IPS DF 6.9 (cell line): Measurements from ENCODE around the gene ING4.
"Not testable (repeated sequence)": the region's sequence is repeated elsewhere in the genome, so short reads cannot be mapped to it uniquely, and the experiment has no call there.

Source experiments
- DNase-seq: peaks from one replicate; pipeline ENCODE4 v3.0.0-alpha.2; 2013; ENCODE audit warnings: low read depth, low spot score
- H3K27ac ChIP-seq: one replicate; pipeline ENCODE4 v1.5.1; 2013; ENCODE audit warnings: low read length, control low read depth
- H3K27me3 ChIP-seq: 2 replicates; pipeline ENCODE4 v1.6.1; 2013; ENCODE audit warnings: mild to moderate bottlenecking, low read length; ENCODE audit not compliant: control insufficient read depth, insufficient read depth
- H3K36me3 ChIP-seq: 2 replicates; pipeline ENCODE4 v1.6.1; 2013; ENCODE audit warnings: low read length; ENCODE audit not compliant: control insufficient read depth, insufficient read depth
- H3K4me1 ChIP-seq: 2 replicates; pipeline ENCODE4 v1.6.1; 2013; ENCODE audit warnings: low read length; ENCODE audit not compliant: control insufficient read depth, insufficient read depth
- H3K4me3 ChIP-seq: 2 replicates; pipeline ENCODE4 v1.5.1; 2013; ENCODE audit warnings: mild to moderate bottlenecking, low read length
- H3K9me3 ChIP-seq: 2 replicates; pipeline ENCODE4 v1.6.1; 2013; ENCODE audit warnings: low read length, inconsistent platforms; ENCODE audit not compliant: control insufficient read depth, insufficient read depth
- WGBS: extraction: QIAGEN DNeasy Blood & Tissue Kit; methylation state at CpG from one replicate; pipeline ENCODE4 v1.1.7; 2013; ENCODE audit warnings: mixed read lengths, missing lambda C conversion rate; ENCODE audit not compliant: insufficient read length, insufficient coverage; 5-methylcytosine and 5-hydroxymethylcytosine counted together

Gene ING4

GRCh38 chr12:6662906-6663742 lies at the start of gene ING4:
TSS of gene ING4 (minus strand) at chr12:6663119. CDS start at chr12:6663101, 18 bp downstream.
- no peaks in the 10 kb centered on the region for H3K9me3 ChIP-seq
- DNase-seq = peak; percentile 99
- H3K27me3 ChIP-seq = no peaks in the 10 kb centered on the region; the same call in 1 of the 2 replicates
- H3K36me3 ChIP-seq = peaks cover 6% of the 10 kb centered on the region; the same call in 1 of the 2 replicates
- H3K4me3 ChIP-seq = peak within 1 kb of the TSS; percentile 88
- H3K27ac ChIP-seq = no peak within 1 kb of the TSS
- H3K4me1 ChIP-seq = no peaks in the 10 kb centered on the region
- no CpG with 5 or more reads among the region's 37 CpGs for WGBS

DNA sequence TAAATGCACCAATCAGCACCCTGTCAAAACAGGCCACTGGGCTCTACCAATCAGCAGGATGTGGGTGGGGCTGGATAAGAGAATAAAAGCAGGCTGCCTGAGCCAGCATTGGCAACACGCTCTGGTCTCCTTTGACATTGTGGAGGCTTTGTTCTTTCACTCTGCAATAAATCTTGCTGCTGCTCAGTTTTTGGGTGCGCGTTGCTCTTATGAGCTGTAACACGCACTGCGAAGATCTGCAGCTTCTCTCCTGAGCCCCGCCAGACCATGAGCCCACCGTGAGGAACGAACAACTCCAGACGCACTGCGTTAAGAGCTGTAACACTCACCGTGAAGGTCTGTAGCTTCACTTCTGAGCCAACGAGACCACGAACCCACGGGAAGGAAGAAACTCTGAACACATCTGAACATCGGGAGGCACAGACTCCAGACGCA lies 46.1 kb upstream of the ING4 start:
- H3K27ac ChIP-seq = no peak overlapping the region
- H3K4me1 ChIP-seq = no peaks in the 10 kb centered on the region
- no peaks in the 10 kb centered on the region for H3K9me3 ChIP-seq
- H3K36me3 ChIP-seq = no peaks in the 10 kb centered on the region
- no peak overlapping the region for H3K4me3 ChIP-seq
- WGBS = no CpG with 5 or more reads among the region's 16 CpGs
- DNase-seq = no peak
- H3K27me3 ChIP-seq = no peaks in the 10 kb centered on the region

DNA sequence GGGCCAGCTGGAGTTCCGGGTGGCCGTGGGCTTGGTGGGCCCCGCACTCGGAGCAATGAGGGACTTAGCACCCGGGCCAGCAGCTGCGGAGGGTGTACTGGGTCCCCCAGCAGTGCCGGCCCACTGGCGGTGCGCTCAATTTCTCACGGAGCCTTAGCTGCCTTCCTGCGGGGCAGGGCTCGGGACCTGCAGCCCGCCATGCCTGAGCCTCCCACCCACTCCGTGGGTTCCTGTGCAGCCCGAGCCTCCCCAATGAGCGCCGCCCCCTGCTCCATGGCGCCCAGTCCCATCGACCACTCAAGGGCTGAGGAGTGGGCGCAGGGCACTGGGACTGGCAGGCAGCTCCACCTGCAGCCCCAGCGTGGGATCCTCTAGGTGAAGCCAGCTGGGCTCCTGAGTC lies 45.4 kb upstream of the ING4 start:
- H3K27me3 ChIP-seq, DNase-seq, H3K4me1 ChIP-seq, H3K9me3 ChIP-seq, H3K27ac ChIP-seq, H3K36me3 ChIP-seq, H3K4me3 ChIP-seq: not testable (repeated sequence)
- no CpG with 5 or more reads among the region's 21 CpGs for WGBS

GRCh38 chr12:6703631-6704030 lies 40.7 kb upstream of the ING4 start:
- no peak overlapping the region for H3K27ac ChIP-seq
- H3K4me1 ChIP-seq = peaks cover 3% of the 10 kb centered on the region; the same call in 1 of the 2 replicates
- DNase-seq = no peak
- WGBS = no CpG with 5 or more reads among the region's 10 CpGs
- H3K27me3 ChIP-seq = peaks cover 9% of the 10 kb centered on the region
- H3K36me3 ChIP-seq = no peaks in the 10 kb centered on the region
- no peaks in the 10 kb centered on the region for H3K9me3 ChIP-seq
- H3K4me3 ChIP-seq = no peak overlapping the region

DNA sequence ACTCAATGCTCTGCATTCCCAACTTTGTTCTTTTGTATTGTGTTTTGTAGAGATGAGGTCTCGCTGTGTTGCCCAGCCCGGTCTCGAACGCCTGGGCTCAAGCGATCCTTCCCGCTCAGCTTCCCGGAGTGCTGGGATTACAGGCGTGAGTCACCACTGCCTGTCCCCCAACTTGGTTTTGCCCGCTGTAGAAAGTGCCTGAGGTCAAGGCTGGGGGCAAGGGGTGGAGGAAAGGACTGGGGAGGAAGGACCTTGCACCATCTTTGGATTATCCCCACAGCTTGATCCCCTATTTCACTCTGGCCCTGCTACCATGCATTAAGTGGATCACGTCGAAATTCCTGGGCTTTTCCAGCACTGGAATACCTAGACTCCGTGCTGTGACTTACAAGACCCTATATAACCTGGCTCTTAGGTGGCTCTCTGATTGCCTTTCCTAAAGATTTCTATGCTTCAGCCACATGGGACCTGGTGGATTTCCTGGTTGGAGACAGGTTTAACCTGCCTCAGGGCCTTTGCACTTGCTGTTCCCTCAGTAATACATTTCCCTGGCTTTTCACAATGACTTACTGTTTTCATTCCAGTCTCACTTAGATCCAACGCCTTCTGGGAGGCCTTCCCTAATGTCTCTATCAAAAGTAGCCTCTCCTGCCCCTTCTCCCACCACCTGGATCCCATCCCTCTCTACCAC lies 38.3 kb upstream of the ING4 start:
- peak overlapping the region; percentile 78; the same call in 1 of the 2 replicates for H3K4me3 ChIP-seq
- peaks cover 6% of the 10 kb centered on the region; the same call in 1 of the 2 replicates for H3K4me1 ChIP-seq
- H3K36me3 ChIP-seq = no peaks in the 10 kb centered on the region
- H3K9me3 ChIP-seq = no peaks in the 10 kb centered on the region
- no peak for DNase-seq
- H3K27me3 ChIP-seq = peaks cover 9% of the 10 kb centered on the region
- H3K27ac ChIP-seq = no peak overlapping the region
- WGBS = no CpG with 5 or more reads among the region's 13 CpGs

DNA sequence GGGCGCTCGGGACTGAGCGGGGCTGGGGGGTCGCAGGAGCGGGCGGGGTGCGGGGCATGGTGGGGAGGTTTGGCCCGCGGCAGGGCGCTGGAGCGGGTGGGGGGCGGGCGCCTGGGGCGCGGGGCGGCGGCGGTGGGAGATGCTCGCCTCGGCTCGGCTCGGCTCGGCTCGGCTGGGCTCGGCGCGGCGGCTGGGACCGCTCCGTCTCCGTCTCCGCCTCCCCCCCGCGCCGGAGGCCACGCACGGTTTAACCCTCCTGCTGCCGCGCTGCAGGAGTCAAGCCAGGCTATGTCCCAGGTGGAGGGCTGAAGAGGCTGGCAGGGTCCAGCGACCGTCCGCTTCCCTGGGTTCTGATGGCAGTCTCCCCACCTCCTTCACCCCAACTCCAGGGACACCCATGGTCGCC lies 37.7 kb upstream of the ING4 start, which contains the start of gene PIANP:
Gene PIANP, minus strand, starts transcription at position 170 of the 406 bp plus-strand sequence. CDS start 2,754 bp downstream, outside the sequence.
- H3K4me3 ChIP-seq = peak within 1 kb of the TSS; percentile 78

GRCh38 chr12:6699989-6700645 lies 37.2 kb upstream of the ING4 start:
- Histone ChIP-seq H3K4me3 (peak overlapping the region; percentile 78), H3K27ac (no peak overlapping the region), H3K27me3 (peaks cover 9% of the 10 kb centered on the region), H3K36me3 (no peaks in the 10 kb centered on the region), H3K4me1 (peaks cover 6% of the 10 kb centered on the region; the same call in 1 of the 2 replicates), H3K9me3 (no peaks in the 10 kb centered on the region)
- no CpG with 5 or more reads among the region's 65 CpGs for WGBS
- no peak for DNase-seq

More for the DNA sequence above, 37.7 kb upstream of the ING4 start, which contains the start of gene PIANP:
- no peak for DNase-seq
- Histone ChIP-seq H3K27me3 (peaks cover 9% of the 10 kb centered on the region), H3K36me3 (no peaks in the 10 kb centered on the region), H3K9me3 (no peaks in the 10 kb centered on the region), H3K4me1 (peaks cover 6% of the 10 kb centered on the region; the same call in 1 of the 2 replicates), H3K27ac (no peak within 1 kb of the TSS)
- no CpG with 5 or more reads among the region's 43 CpGs for WGBS

GRCh38 chr12:6699259-6699988 lies 36.5 kb upstream of the ING4 start:
- H3K36me3 ChIP-seq = 0 out of 2 replicates have a peak, but pooled peaks cover 2% of the 10 kb centered on the region
- DNase-seq = no peak
- H3K27ac ChIP-seq = no peak overlapping the region
- WGBS = no CpG with 5 or more reads among the region's 16 CpGs
- peaks cover 6% of the 10 kb centered on the region; the same call in 1 of the 2 replicates for H3K4me1 ChIP-seq
- H3K27me3 ChIP-seq = peaks cover 9% of the 10 kb centered on the region
- H3K9me3 ChIP-seq = no peaks in the 10 kb centered on the region
- H3K4me3 ChIP-seq = peak overlapping the region; percentile 78; the same call in 1 of the 2 replicates

- peaks cover 9% of the 10 kb centered on the region for H3K27me3 ChIP-seq
- H3K4me1 ChIP-seq = peaks cover 6% of the 10 kb centered on the region; the same call in 1 of the 2 replicates
- no peaks in the 10 kb centered on the region for H3K9me3 ChIP-seq
- no peak for DNase-seq
- H3K36me3 ChIP-seq = 0 out of 2 replicates have a peak, but pooled peaks cover 3% of the 10 kb centered on the region
- no peak overlapping the region for H3K27ac ChIP-seq
- H3K4me3 ChIP-seq = no peak overlapping the region
- WGBS = no CpG with 5 or more reads among the region's 8 CpGs
Observed at GRCh38 chr12:6698352-6699046, 35.6 kb upstream of the ING4 start.
